Neutrophil (primary cell): ENCODE data around the gene PHC2.

Source experiments
- H3K27ac ChIP-seq: fragments of 200-600 bp; sonication (generic); 2 replicates; pipeline ENCODE4 v1.5.1; 2016; ENCODE audit warnings: mild to moderate bottlenecking, moderate library complexity
- H3K27me3 ChIP-seq: fragments of 200-600 bp; sonication (generic); 2 replicates; pipeline ENCODE4 v1.6.0; 2016; ENCODE audit warnings: mild to moderate bottlenecking
- H3K36me3 ChIP-seq: fragments of 200-600 bp; sonication (generic); 2 replicates; pipeline ENCODE4 v1.5.1; 2017
- H3K4me1 ChIP-seq, 2 experiments: fragments of 200-600 bp in 1 of 2; sonication (generic) in 1 of 2; 1 replicate in 1 of 2; 2 replicates in 1 of 2; pipeline versions ENCODE4 v1.5.1 to v1.6.1; 2013 to 2016; ENCODE audit warnings: low read depth in 1 of 2, low read length in 1 of 2, mild to moderate bottlenecking in 1 of 2, moderate library complexity in 1 of 2; ENCODE audit not compliant: control insufficient read depth in 1 of 2, insufficient read depth in 1 of 2
- H3K4me3 ChIP-seq, 2 experiments: fragments of 200-600 bp in 1 of 2; sonication (generic) in 1 of 2; 1 replicate in 1 of 2; 2 replicates in 1 of 2; pipeline ENCODE4 v1.5.1; 2013 to 2016; ENCODE audit warnings: low read depth in 1 of 2, low read length in 1 of 2, mild to moderate bottlenecking in 1 of 2, moderate library complexity in 1 of 2
- H3K9me3 ChIP-seq: fragments of 200-600 bp; sonication (generic); 2 replicates; pipeline ENCODE4 v1.5.1; 2016
- CTCF ChIP-seq: fragments of 200-600 bp; sonication (generic); IDR thresholded peaks from 2 replicates; pipeline ENCODE4 v1.5.1; 2016; ENCODE audit warnings: antibody characterized with exemption

PHC2 gene

GRCh38 chr1:33381977-33382376, 48.9 kb downstream of the PHC2 start:
- Histone ChIP-seq H3K27me3 (peaks cover 19% of the 10 kb centered on the region), H3K9me3 (no peaks in the 10 kb centered on the region), H3K27ac (no peak overlapping the region), H3K4me1 (peaks cover 0 to 9% of the 10 kb centered on the region in 2 experiments), H3K4me3 (no peak overlapping the region), H3K36me3 (no peaks in the 10 kb centered on the region)
- no peak for TF ChIP-seq CTCF

GRCh38 chr1:33380811-33381210, 50.1 kb downstream of the PHC2 start:
- Histone ChIP-seq H3K27ac (no peak overlapping the region), H3K4me3 (no peak overlapping the region), H3K4me1 (peaks cover 0 to 9% of the 10 kb centered on the region in 2 experiments), H3K27me3 (peaks cover 19% of the 10 kb centered on the region), H3K9me3 (no peaks in the 10 kb centered on the region), H3K36me3 (no peaks in the 10 kb centered on the region)
- TF ChIP-seq CTCF, result no peak

- no peaks in the 10 kb centered on the region for H3K36me3 ChIP-seq
- H3K9me3 ChIP-seq, result no peaks in the 10 kb centered on the region
- H3K27me3 ChIP-seq, result peaks cover 19% of the 10 kb centered on the region
- no peak overlapping the region for H3K27ac ChIP-seq
- H3K4me3 ChIP-seq, result no peak overlapping the region
- TF ChIP-seq CTCF, result no peak
- H3K4me1 ChIP-seq, result peaks cover 0 to 9% of the 10 kb centered on the region in 2 experiments
These were observed 51.1 kb downstream of the PHC2 start for GRCh38 chr1:33379631-33380354.

GRCh38 chr1:33378976-33379375, 51.9 kb downstream of the PHC2 start:
- Histone ChIP-seq H3K9me3 (no peaks in the 10 kb centered on the region), H3K4me1 (peaks cover 0 to 9% of the 10 kb centered on the region in 2 experiments), H3K27ac (no peak overlapping the region), H3K4me3 (no peak overlapping the region), H3K27me3 (peaks cover 15% of the 10 kb centered on the region), H3K36me3 (no peaks in the 10 kb centered on the region)
- no peak for TF ChIP-seq CTCF

GRCh38 chr1:33378524-33378923, 52.4 kb downstream of the PHC2 start:
- Histone ChIP-seq H3K36me3 (no peaks in the 10 kb centered on the region), H3K4me3 (no peak overlapping the region), H3K27ac (no peak overlapping the region), H3K4me1 (peaks cover 0 to 9% of the 10 kb centered on the region in 2 experiments), H3K9me3 (no peaks in the 10 kb centered on the region), H3K27me3 (peaks cover 15% of the 10 kb centered on the region)
- TF ChIP-seq CTCF, result no peak
